ENCODE measurements around the gene RHOU.

The RHOU gene

DNA sequence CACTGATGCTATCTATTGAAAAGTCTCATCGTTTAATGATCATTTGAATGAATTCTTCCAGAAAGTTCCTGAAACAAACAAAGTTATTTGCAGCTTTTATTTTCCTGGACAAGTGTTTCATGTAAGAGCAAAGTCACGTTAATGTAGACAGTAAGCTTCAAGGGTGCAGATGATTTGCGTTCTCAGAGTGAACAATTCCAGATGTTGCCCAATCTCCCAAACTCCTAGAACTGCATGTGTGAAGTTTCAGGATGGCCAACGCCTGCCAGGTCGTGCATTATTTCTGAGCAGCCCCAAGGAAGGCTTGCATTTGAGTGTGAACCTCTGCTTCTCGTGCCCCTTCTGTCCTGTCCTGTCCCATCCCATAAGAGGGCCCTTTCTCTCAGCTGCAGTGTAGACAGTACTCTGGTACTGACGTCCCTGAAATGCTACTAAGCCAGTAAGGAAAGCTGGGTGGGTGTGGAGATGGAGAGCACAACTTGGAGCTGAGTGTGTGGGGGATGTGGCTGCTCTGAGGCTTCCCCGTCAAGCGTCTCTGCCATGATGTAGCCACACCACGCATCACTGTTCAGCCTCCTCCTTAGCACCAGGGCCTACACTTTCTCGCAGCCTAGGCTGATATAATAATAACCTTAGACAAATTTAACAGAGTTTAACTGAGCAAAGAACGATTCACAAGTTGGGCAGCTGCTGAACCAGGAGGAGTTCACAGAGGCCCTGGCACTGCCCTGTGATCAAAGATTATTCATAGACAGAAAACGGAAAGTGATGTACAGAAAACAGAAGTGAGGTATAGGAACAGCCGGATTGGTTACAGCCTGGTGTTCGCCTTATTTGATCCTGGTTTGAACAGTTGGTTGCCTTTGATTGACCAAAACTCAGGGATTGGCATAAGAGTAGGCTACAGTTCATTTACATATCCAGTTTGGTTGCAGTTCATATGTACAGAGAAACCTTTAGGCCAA, 50.4 kb downstream of the RHOU start:
- no peak for DNase-seq (ENCODE audit: low read depth)

DNA sequence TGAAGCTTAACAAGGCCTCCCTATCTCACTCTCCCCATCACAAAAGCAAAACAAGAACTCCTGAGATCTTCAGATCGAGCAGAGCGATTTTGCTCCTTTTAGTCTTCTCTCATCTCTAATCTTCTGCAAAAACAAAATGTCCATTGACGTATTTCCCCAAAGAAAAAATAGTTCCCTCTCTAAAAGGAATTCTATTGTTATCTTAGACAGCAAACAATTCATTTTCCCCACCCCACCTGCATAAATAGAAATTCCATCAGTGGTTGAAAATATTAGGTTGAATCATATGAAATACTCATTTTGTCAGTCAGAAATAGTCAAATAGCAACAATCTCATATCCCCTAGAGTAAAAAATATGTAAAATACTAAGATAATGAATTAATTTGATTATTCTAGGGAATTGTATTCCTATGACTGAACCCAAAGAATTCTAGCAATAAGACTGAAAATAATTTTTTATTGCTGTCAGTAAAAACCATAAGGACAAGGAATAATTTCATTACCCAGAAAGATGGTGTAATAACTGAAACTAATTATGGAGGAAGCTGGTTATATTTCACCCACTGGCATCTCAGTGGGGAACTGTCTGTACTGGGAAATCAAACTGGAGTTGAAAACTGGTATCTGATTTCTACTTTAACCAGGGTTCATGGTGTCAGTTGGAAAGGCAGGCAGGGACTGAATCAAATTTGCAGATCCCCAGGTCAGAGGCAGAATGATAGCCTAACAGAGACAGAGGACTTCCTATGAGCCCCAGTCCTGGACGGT, 51.3 kb downstream of the RHOU start:
- no peak for DNase-seq (ENCODE audit: low read depth)

DNA sequence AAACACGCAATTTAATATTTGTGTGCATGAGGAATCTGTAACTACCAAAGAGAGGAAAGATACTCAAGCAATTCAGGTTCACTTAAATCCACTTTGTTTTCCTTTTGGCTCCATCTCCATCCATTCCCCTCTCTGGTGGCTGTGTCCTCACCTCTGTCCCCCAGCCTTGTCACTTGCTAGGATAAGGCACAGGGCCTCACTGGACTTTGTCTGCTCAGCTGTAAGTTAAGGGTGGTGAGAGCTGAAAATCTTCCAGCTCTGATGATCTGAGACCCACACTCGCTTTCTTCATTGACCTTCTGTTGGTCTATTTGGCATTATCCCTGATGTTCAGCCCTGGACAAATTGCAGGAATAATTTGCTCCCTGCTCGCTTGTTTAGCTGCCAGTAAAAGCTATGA, 56.5 kb downstream of the RHOU start:
- no peak for DNase-seq (ENCODE audit: low read depth)

DNA sequence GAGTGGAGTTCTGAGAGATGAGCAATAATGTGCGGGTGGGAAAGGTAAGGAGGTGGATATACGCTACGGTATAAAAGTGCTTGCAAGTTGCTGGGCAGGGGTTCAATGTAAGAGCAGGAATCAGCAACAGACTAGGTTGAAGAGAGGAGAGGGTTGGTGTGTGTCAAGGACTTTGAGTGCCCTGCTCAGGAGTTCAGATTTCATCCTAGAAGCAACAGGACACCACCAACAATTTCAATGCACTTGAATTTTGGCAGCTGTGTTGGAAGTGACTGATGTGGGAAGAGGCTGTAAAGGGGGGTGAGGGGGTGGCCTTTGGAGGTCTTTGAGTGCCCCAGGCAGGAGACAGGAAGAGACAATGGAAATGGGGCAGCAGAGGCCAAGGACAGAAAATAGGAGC, 57.3 kb downstream of the RHOU start:
- no peak for DNase-seq (ENCODE audit: low read depth)

DNA sequence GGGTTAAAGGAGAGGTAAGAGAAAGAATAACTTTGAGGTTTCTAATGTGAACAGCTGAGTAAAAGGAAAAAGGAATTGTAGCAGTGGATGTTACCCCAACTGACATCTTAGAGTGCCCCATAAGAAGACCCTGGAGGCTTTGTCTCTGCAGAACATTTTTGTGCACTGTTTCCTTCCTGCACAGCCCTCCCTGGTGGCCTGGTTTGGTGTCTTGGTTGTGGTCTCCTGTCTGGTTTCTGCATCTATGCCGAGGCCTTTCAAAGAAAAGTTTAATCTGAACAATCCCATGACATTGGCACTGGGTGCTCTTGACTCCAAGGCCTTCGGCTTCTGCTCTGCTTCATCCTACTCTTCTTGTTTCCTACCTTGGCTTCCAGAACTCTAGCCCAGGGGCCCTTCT, 57.8 kb downstream of the RHOU start:
- no peak for DNase-seq (ENCODE audit: low read depth)

DNA sequence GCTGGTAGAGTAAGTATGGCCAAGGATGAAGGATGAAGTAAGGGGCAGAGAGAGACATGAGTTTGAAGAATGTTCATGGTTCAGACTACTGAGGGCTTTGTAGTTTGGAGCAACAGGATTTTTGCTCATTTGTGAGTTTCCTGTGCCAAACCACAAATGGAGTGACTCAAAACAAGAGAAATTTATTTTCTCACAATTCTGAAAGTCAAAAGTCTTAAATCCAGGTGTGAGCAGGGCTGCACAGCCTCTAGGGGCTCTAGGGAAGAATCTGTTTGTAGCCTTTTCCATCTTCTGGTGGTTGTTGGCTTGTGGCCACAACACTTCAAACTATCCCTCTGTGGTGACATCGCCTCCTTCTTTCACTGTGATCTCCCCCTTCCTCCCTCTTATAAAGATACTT, 58.9 kb downstream of the RHOU start:
- DNase-seq (ENCODE audit: low read depth), result no peak

DNA sequence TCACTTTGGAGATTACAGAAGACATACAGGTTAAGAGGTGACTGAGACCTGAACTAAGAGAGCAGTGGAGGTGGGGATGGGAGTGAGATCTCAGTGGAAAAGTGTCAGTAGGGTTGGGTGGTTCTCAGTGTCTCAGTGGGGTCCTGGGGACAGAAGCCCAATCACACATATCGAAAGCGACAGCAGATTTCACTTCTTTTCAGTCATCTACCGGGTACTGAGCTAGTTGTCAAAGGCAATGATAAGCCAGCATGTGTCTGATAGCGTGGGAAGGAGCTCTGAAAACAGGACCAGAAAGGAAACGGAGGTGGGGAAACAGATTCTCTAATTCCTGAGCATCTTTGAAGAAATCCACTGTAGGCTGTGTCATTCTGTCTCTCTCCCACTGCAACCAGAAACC, 59.5 kb downstream of the RHOU start:
- DNase-seq (ENCODE audit: low read depth), result no peak

DNA sequence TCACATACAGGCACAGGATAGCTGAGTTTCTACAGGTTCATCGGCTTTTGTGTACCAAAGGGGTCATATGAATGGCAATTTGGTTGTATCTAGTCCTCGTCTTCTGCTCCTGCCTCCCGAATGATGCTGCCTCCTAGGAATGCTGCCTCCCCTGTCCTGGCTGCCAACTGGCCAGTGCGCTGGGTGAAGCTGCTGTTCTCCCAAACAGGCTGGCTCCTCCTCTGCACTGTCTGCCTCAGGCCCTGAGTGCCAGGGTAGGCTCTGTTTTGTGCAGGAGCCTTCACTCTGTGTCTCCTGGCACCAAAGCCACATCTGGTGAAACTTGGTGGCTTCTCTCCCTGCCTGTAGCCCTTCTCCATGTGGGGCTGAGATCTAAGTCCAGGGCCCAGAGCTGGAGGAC, 60.3 kb downstream of the RHOU start:
- no peak for DNase-seq (ENCODE audit: low read depth)
